Measurements from ENCODE around the gene PXDN. TPM values are rescaled to one million over a fixed set of nuclear protein-coding genes. Genes with fewer than 3 reads are reported as not detected.
"Not testable (repeated sequence)": the region's sequence is repeated elsewhere in the genome, so short reads cannot be mapped to it uniquely, and the experiment has no call there.

PXDN gene
- polyA plus RNA-seq, 4 donors = 154 to 191 (median 170) TPM

DNA sequence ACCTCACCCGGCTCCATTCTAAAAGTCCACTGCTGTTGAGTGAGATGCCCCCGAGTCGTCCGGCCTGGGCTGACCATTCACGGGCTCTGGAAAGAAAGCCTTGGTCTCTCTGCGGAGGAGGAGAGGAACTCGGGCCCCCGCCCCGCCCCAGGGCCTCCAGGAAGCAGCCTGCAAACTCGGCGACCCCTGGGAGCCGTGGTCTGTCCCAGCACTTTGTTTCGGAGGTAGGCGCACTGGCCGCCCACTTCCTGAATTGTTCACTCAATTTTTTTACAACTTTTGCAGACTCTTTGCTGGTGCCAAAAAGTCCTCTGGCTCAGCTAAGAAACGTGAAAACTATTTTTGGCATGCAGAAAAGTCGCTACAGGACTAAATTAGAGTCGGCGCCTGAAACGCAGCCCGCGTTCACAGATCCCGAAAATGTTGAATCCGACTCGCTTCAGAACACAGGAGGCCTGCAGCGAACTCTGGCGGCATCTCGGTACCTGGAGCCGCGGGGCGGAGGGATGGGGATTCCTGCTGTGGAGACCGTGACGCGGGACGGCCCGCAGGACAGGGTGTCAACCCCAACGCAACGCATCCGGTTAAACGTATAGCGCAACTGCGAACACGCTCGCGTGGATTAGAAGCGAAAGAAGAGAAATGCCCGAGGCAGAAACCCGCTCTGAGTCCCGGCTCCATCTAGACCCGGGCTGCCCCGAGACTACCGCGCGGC is 1.5 kb downstream of the PXDN start:
- DNase-seq (ENCODE audit: low read depth in 4 of 4, low spot score in 2 of 4) = peak in 3 of 4 donors; percentile 76 to 84 (median 83)

DNA sequence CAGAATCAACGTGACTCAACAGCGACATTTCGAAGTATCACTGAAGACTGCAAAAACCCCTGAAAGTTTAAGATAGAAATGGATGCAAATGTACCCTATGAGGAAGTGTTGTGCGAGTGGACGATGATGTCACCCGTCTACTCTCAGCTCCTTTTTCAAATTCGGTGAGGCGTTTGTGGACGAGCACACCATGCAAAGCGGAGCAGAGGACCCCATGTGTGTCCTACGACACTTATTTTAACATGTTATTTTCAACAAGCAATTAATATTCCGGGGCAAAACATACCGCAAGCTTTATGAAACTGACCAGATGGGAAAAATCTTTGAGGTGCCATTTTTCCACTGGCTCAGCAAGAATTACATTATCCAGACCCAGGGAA is 2.0 kb downstream of the PXDN start:
- DNase-seq (ENCODE audit: low read depth in 4 of 4, low spot score in 2 of 4) = no peak

DNA sequence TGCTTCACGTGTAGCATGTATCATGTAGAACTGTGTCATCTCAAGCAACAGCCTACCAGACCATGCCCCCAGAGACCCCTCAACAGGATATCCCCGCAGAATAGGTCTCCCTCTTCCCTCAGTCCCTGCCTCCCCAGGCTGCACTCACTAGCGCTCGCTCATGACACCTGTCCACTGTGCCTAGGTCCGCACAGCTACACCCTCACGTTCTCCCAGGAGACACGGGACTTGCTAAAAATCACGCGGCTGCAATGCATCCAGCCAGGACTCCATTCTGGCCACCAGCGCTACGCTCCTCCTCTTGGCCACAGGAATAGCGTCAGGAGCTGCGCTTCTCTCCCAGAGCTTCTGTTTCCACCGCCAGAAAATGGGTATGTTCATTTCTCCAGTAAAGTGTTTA is 2.5 kb downstream of the PXDN start:
- no peak for DNase-seq (ENCODE audit: low read depth in 4 of 4, low spot score in 2 of 4)

DNA sequence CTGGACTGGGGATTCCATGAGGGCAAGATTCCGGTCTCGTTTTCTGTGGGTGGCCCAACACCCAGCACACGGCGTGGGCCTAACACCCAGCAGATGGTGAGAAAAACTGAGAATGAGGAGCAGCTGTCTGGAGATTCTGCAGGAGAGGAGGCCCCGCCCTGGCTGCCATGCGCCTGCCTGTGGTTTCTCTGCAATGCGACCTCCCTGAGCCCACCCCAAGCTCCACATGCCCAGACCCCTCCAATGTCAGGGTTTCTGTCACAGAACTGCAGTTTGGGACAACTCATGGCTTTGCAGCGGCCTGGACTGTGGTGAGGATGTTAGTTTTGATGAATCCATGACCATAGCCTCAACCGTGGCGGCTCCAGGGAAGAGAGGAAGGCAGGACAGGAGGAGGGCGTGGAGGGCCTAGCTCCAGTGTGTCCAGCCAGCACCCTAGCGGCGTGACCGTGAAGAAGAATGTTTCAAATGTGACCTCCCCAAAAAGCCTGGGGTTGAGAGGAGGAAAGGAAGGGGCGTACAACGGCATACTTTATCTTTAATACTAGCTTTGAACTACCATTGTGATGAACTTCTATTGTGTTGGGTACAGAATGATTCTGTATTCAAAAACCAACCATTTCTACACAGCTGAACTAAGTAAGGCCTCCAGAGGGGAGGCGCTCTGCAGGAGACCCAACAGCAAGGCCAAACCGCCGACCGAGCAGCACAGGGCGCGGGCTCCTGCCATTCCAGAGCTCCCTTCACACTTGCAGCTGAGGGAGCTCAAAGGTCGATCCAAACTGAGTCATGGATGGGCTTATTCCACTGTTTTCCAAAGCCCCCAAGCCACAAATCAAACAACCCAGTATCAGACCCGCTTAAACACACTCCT is 3.4 kb downstream of the PXDN start:
- no peak for DNase-seq (ENCODE audit: low read depth in 4 of 4, low spot score in 2 of 4)

DNA sequence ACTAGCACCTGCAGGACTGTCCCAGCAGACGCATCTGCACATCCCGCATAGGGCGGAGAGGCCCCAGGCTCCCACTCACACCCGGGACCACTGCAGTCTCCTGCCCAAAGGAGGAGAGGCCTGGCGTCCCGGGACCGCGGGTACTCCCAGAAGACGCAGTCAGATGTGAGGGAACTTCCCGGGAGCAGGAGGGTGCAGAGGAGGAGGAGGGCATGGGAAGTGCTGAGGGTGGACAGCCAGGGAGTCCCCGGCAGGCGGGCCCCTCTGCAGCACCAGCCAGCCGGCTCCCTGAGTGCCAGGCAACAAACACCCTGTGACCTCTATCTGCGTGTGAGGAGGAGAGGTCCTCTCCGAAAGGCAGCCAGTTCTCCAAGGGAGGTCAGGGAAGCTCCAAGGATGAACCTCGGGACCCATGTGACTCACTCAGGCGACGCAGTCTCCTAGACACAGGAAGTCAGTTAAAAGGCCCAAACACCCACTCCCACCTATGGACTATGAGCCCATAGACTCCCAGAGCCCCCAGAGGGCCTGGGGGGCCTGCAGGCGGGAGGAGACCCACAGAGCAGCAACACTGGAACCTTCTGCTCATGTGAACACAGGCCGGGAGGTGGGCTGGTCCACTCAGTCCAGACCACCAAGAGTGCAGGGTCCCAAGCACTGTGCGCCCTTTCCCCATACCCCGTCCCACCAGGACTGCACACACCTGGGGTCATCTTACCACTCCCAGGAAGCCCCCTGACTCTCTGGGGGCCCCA is 4.2 kb downstream of the PXDN start:
- DNase-seq (ENCODE audit: low read depth in 4 of 4, low spot score in 2 of 4) = no peak

DNA sequence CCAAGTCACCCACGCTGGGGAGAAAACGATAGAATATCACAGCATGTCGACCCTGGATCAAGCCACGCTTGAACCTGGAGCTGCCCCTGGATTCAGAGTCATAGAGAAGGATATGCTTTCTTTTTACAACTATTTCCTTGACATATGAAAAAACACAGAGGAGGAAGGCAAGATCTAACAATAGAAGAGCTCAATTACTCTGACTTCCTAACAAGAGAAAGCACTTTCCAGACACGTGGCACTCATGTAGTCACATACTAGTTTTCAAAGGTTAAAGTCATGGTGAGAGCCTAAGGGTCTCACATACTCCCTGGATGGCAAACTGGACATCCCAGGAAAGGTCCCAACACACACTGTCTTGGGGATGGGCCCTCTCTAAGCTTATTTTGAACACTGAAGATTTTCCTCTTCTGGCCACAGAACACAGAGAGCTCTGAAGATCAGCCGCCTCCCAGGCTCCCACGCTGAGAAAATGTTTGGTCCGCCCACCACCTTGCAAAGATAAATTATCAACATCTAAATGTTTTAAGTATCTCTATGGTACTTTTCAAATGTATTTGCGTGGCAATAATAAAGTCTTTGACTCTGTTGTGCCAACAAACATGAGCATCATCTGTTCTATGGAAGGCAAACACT is 4.9 kb downstream of the PXDN start:
- no peak for DNase-seq (ENCODE audit: low read depth in 4 of 4, low spot score in 2 of 4)

DNA sequence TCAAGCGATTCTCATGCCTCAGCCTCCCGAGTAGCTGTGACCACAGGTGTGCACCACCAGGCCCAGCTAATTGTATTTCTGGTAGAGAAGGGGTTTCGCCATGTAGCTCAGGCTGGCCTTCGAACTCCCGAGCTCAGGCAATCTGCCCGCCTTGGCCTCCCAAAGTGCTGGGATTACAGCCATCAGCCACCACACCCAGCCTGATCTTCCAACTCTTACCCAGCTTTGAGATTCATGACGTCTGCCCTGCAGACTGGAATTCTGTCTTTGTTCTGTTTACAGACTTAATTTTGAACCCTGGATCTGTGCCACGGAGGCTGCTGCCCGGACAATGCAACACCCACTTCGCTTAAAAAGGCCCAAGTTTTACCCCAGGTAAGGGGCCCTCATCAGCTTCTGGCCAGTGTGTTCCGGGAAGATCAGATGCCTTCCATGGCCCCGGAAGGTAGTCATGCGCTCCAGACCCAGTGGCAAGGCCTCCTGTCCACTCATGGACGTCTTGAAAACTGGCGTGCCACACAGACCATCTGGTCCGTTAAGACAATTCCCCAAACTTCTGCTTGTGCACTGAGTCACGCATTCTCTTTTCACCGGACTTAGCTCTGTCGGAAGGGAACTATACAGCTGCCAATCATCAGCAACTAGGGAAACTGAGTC is 5.5 kb downstream of the PXDN start:
- DNase-seq (ENCODE audit: low read depth in 4 of 4, low spot score in 2 of 4) = no peak

DNA sequence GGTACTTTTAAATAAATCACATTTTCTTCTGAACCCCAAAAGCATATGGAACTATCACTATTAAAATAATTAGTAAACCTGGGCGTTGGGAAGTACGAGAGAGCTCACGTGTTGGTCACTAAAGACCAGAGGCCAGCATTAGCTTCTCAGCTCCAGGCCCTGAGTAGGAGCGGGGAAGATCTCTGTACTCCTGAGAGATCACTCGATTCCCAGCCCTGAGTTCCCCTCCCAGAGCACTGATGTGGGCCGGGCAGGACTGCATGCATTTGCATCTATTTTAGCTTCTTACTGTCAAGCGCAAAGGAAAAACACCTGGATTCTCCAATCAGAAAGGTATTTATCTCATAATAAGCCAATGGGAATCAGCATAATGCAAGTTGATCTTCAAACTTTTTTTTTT is 6.2 kb downstream of the PXDN start:
- no peak for DNase-seq (ENCODE audit: low read depth in 4 of 4, low spot score in 2 of 4)

DNA sequence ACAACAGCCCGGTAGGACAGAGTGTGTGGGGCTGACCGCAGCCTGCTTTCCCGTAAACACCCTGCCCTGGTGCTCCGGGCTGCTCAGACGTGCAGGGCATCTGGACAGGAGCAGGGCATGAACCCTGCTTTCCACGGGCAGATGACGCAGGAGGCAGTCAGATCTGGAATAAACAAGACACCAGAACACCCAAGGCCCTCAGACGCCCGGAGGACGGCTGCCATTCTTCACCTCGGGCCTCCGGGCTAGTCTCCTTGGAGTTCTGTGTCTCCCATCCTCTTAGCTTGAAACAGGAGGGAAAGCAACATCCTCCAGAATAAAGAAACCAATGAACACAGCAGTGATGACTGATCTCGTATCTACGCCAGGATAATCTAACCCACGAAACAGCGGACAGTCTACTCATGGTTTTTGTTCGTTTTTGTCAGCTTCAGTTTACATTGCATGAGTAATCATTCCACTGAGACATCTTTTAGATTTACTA is 7.3 kb downstream of the PXDN start:
- DNase-seq (ENCODE audit: low read depth in 4 of 4, low spot score in 2 of 4) = no peak

DNA sequence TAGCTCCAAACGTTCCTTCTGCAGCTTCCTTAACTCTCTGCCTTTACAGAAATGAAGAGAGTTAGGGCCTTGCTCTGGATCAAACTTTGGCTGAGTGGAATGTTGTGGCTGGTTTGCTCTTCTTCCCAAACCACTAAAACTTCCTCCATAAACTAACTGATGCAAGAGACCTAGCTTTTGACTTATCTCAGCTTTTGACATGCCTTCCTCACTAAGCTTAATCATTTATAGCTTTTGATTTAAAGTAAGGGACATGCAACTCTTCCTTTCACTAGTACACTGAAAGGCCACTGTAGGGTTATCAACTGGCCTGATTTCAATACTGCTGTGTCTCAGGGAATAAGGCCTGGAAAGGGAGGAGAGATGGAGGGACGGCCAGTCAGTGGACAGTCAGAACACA is 8.3 kb downstream of the PXDN start:
- no peak for DNase-seq (ENCODE audit: low read depth in 4 of 4, low spot score in 2 of 4)

DNA sequence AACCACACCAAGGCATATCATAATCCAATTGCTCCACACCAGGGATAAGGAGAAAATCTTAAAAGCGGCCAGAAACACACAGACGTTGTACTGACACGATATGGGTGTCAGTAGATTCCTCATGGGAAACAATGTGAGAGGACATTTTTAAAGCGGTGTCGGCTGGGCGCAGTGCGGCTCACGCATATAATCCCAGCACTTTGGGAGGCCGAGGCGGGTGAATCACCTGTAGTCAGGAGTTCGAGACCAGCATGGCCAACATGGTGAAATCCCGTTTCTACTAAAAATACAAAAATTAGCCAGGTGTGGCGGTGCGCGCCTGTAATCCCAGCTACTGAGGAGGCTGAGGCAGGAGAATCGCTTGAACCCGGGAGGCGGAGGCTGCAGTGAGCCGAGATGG is 11.0 kb downstream of the PXDN start:
- DNase-seq (ENCODE audit: low read depth in 4 of 4, low spot score in 2 of 4) = not testable (repeated sequence)

DNA sequence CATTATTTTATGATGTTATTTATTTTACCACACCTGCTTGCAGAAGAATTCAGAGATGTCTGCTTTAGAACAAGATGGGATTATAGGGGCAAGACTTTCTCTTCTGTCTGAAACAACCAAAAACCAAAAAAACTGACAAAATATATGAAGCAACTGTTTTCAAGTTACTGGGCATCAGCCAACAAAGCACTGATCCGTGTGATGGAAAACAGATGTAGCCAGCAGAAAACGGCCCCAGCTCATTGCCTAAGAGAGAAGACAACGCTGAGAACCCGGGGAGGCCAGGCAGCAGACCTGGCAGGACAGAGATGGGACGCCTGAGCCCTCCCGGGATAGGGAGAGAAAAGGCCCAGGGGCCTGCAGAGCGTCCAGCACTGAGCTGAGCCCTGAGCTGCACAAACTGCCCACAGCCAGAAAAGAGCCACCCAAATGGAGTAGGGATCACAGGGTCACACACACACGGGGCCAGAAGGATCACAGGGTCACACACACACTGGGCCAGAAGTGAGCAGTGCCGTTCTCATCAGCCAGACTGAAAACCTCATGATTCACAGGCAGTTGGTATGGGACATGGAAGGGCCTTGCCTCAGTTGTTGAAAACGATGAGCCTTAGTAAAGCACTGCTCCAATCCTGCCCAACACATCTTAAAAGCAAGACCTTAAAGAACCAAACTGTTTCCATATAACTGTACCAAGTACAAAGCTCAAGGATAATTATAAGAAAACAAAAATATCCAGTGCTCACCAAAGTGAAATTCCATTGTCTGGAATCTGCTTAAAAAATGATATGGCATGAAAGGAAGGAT is 12.1 kb downstream of the PXDN start:
- DNase-seq (ENCODE audit: low read depth in 4 of 4, low spot score in 2 of 4) = no peak

DNA sequence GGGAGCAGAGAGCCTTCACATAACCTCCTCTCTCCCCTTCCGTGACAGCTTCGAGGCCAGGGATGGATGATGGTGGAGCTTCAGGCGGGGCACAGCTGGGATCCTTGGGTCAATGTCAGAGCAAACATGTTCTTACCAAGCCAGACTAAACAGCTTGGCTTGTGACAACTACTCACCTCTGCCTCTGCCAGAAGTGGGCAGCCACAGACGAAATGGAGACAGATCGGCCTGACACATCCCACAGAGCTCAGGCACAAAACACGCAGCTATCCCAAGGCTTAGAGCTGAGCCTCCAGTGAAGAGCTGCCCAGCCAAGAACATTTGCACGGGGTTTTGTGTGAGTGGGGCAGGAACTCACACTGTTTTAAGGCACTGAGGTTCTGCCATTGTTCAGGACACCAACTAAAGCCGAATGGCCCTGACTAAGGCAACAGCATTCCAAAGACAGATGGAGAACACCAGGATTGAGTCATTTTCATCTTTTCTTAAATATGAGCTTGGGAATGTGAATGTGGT is 12.8 kb downstream of the PXDN start:
- DNase-seq (ENCODE audit: low read depth in 4 of 4, low spot score in 2 of 4) = no peak

DNA sequence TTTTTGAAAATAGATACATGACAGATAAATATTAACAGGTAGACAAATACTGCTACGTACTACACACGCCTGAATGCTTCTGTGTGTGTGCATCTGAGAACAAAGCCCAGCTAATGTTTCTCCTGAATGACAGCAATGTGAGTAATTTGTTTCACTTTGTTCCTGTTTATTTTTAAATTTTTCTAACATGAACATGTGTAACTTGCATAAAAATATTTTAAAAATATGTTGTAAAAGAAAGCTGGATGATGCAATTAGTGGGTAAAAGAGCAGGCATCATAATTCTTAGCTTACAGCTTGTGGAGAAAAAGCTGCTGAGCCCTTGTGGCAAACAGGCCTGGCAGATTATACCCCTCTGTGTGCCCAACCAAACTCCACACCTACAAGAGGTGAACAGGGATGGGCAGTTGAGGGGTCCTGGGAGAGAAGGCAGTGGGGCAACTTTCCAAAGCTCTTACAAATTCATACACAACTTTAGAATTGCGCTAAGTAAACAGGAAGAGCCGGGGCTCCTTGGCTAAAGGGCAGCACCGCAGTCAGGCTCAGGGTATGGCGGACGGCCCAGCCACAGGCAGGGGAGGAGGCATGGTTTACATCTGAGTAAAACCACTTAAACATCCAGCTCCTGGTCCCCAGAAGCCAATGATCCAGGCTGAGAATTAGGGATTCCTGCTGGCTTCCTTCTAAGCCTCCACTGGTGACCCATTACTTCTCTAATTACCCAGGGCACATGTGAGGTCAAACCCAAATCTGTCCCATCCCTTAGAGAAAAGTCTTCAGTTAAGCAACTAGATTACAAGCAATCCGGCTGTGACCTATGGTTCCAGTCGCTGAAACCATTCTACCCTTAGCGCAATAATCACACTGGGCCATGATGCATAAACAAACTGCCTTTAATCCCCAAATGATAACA is 14.0 kb downstream of the PXDN start:
- no peak for DNase-seq (ENCODE audit: low read depth in 4 of 4, low spot score in 2 of 4)

DNA sequence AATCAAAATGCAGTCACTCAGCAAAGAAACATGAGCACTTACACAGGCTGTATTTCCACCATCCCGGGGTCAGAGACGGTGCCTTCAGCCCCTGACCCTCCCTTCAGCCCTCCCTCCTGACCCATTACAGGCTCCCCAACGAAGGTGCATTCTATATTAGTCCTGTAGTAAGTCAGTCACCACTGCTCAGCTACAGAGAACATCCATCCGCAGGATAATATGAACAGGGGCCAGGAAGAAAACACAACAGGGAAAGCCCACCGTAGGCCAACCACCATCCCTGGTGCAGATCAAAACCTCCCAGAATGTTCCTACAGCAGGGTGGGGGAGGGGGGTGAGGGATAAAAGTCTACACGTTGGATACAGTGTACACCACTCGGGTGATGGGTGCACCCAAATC is 15.1 kb downstream of the PXDN start:
- no peak for DNase-seq (ENCODE audit: low read depth in 4 of 4, low spot score in 2 of 4)

DNA sequence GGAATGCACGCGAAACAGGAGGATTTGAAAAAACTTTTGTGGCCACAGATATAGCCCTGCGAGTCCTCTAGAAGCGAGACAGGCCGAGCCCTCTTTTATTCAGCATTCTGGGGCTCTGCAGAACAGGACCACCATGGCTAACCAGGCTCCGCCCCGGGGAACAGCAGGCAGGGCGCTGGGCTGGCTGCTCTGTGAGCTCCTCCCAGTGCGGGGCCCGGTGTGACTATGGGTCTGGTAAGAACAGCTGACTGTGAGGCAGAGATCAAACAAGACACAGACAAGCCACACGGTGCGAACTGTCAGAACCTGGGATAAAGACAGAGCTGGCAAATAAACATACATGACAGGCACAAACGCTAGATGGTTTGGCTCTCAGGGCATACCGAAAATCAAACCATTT is 15.5 kb downstream of the PXDN start:
- no peak for DNase-seq (ENCODE audit: low read depth in 4 of 4, low spot score in 2 of 4)

DNA sequence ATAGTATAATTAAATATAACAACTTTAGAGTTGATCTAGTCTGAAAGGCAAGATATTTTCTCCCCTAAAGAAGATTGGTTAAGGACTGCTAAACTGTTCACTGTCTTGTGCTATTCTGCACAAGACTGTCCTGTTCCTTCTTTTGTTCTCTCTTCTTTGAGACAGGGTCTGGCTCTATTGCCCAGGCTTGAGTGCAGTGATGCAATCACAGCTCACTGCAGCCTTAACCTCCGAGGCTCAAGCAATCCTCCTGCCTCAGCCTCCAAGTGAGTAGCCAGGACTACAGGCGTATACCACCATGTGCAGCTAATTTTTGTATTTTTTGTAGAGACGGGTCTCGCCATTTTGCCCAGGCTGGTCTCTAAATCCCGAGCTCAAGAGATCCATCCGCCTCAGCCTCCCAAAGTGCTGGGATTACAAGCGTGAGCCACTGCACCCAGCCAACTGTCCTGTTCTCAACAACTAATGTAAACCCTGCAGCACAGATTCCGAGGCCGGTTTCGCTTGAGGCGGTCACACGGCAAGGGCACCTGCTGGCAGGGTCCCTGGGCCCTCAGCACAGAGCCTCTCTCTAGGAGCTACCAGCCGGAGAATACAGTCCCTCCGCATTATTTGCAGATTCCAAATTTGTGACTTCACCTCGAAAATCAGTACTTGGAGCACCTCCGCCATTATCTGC is 16.4 kb downstream of the PXDN start:
- no peak for DNase-seq (ENCODE audit: low read depth in 4 of 4, low spot score in 2 of 4)

Data from left renal cortex interstitium (tissue), 4 donors.